Erythroblast (primary cell): ENCODE data around the gene CD36.

ENCODE experiments used
- GATA1 ChIP-seq: IDR thresholded peaks from 2 replicates; pipeline ENCODE4 v1.6.1; 2011; ENCODE audit warnings: low read depth, mild to moderate bottlenecking, control low read depth, low read length, moderate library complexity
- POLR2A ChIP-seq: IDR thresholded peaks from 2 replicates; pipeline ENCODE4 v1.6.1; 2011; ENCODE audit warnings: mild to moderate bottlenecking, low read length

DNA sequence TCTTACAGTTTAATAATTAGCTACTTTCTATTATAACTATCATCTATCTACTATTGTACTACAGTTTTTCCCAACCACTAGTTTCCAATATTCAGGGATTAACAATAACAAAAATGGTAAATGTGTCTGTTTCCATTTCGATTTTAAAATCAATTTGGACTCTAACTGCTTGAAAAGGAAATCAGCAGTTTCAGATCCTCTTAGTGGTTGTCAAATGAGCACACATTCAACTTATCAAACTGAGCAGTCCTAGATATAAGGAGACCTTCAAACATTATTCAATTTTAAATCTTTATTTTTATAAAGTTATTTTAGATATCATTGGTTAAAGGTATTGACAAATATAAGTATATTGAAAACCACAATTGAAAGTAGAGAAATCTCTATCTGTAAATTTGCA lies 46.8 kb upstream of the CD36 start:
- TF ChIP-seq POLR2A = no peak
- TF ChIP-seq GATA1 = no peak
